DND-41 (cell line): ENCODE results near the gene CTNNA3.

Source experiments
- ATAC-seq: fragments of 200-7000 bp; cut with Tn5 transposase; 3 replicates; pipeline ENCODE4 v1.9.1; 2021; ENCODE audit warnings: low read depth; ENCODE audit not compliant: insufficient read depth
- DNase-seq: peaks from one replicate; pipeline ENCODE4 v3.0.0-alpha.2; 2020
- H2AFZ ChIP-seq: 2 replicates; pipeline ENCODE4 v1.6.0; 2012; ENCODE audit warnings: low read depth, low read length
- H3K27ac ChIP-seq: 2 replicates; pipeline ENCODE4 v1.5.1; 2012; ENCODE audit warnings: low read length, inconsistent platforms
- H3K27me3 ChIP-seq: fragments of 200-600 bp; sonication (generic); 2 replicates; pipeline ENCODE4 v1.6.0; 2012; ENCODE audit warnings: low read length, mild to moderate bottlenecking, inconsistent platforms; ENCODE audit not compliant: insufficient read depth, poor library complexity
- H3K36me3 ChIP-seq: 2 replicates; pipeline ENCODE4 v1.5.1; 2012; ENCODE audit warnings: low read length, inconsistent platforms; ENCODE audit not compliant: insufficient read depth
- H3K4me1 ChIP-seq: 2 replicates; pipeline ENCODE4 v1.5.1; 2012; ENCODE audit warnings: mild to moderate bottlenecking, low read length; ENCODE audit not compliant: insufficient read depth
- H3K4me2 ChIP-seq: 2 replicates; pipeline ENCODE4 v1.6.0; 2012; ENCODE audit warnings: mild to moderate bottlenecking, moderate library complexity, low read length, inconsistent platforms; ENCODE audit not compliant: insufficient read depth
- H3K4me3 ChIP-seq, 2 experiments: fragments of 200-600 bp in 1 of 2; shearing (Covaris generic) in 1 of 2; 2 replicates each; pipeline ENCODE4 v1.5.1; 2012 to 2016; ENCODE audit warnings: inconsistent platforms in 2 of 2, low read length in 2 of 2, mild to moderate bottlenecking in 2 of 2, low read depth in 1 of 2, moderate library complexity in 1 of 2
- H3K79me2 ChIP-seq: 2 replicates; pipeline ENCODE4 v1.6.0; 2012; ENCODE audit warnings: low read length, inconsistent platforms; ENCODE audit not compliant: insufficient read depth
- H3K9ac ChIP-seq: 2 replicates; pipeline ENCODE4 v1.6.0; 2012; ENCODE audit warnings: low read depth, mild to moderate bottlenecking, inconsistent platforms, low read length, moderate library complexity
- H3K9me3 ChIP-seq: 2 replicates; pipeline ENCODE4 v1.5.1; 2012; ENCODE audit warnings: low read length, moderate library complexity, mild to moderate bottlenecking, inconsistent platforms; ENCODE audit not compliant: insufficient read depth, severe bottlenecking
- H4K20me1 ChIP-seq: 2 replicates; pipeline ENCODE4 v1.6.0; 2012; ENCODE audit warnings: low read length; ENCODE audit not compliant: insufficient read depth
- EZH2 ChIP-seq: IDR thresholded peaks from 3 replicates; pipeline ENCODE4 v1.6.1; 2012; ENCODE audit warnings: borderline replicate concordance, low read depth, mild to moderate bottlenecking, moderate library complexity, low read length, inconsistent platforms; ENCODE audit not compliant: severe bottlenecking
- TF ChIP-seq, protein P1 (sequence below): IDR thresholded peaks from 2 replicates; pipeline ENCODE4 v1.5.1; 2012; ENCODE audit warnings: borderline replicate concordance, low read length, moderate library complexity, mild to moderate bottlenecking; ENCODE audit not compliant: poor library complexity, severe bottlenecking; ENCODE audit errors: extremely low read depth

Gene CTNNA3

GRCh38 chr10:66252986-66253385 lies 1443.0 kb downstream of the CTNNA3 start:
- ATAC-seq: no peak

DNA sequence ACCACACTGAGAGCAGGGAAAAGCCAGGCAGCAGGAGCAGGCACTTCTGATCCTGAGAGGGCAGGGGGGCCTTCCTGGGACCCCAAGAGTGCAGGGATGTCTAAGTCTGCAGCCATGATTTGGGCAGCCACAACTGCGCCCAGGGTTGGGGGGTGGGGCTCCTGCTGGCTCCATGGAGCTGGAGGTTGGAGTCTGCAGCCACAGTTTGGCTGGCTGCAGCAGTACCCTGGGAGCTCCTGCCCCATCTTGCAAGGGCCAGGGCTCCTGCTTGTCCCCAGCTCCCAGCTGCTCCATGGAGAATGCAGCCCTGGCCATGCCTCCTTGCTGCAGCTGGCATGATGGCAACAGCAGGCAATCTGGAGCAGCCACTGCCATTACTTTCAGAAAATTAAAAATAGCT lies 1449.8 kb downstream of the CTNNA3 start:
- H3K36me3 ChIP-seq: no peaks in the 10 kb centered on the region
- TF ChIP-seq, protein P1, sequence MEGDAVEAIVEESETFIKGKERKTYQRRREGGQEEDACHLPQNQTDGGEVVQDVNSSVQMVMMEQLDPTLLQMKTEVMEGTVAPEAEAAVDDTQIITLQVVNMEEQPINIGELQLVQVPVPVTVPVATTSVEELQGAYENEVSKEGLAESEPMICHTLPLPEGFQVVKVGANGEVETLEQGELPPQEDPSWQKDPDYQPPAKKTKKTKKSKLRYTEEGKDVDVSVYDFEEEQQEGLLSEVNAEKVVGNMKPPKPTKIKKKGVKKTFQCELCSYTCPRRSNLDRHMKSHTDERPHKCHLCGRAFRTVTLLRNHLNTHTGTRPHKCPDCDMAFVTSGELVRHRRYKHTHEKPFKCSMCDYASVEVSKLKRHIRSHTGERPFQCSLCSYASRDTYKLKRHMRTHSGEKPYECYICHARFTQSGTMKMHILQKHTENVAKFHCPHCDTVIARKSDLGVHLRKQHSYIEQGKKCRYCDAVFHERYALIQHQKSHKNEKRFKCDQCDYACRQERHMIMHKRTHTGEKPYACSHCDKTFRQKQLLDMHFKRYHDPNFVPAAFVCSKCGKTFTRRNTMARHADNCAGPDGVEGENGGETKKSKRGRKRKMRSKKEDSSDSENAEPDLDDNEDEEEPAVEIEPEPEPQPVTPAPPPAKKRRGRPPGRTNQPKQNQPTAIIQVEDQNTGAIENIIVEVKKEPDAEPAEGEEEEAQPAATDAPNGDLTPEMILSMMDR: no peak
- TF ChIP-seq EZH2: no peak
- no peaks in the 10 kb centered on the region for H3K27me3 ChIP-seq
- no peaks in the 10 kb centered on the region for H3K79me2 ChIP-seq
- no peak overlapping the region for H3K27ac ChIP-seq
- peaks cover 4% of the 10 kb centered on the region for H3K9me3 ChIP-seq
- no peak overlapping the region for H3K9ac ChIP-seq
- H3K4me1 ChIP-seq: no peaks in the 10 kb centered on the region
- no peak overlapping the region for H2AFZ ChIP-seq
- no peak overlapping the region for H3K4me3 ChIP-seq
- no peaks in the 10 kb centered on the region for H4K20me1 ChIP-seq
- H3K4me2 ChIP-seq: no peak overlapping the region
- DNase-seq: no peak
- ATAC-seq: no peak

More at GRCh38 chr10:66252986-66253385, 1443.0 kb downstream of the CTNNA3 start:
- H4K20me1 ChIP-seq: no peaks in the 10 kb centered on the region
- no peak overlapping the region for H3K4me2 ChIP-seq
- no peaks in the 10 kb centered on the region for H3K27me3 ChIP-seq
- H3K9me3 ChIP-seq: no peaks in the 10 kb centered on the region
- no peak overlapping the region for H3K4me3 ChIP-seq
- H3K27ac ChIP-seq: no peak overlapping the region
- no peak for TF ChIP-seq EZH2
- TF ChIP-seq, protein P1: no peak
- DNase-seq: no peak
- no peaks in the 10 kb centered on the region for H3K79me2 ChIP-seq
- H3K9ac ChIP-seq: no peak overlapping the region
- no peaks in the 10 kb centered on the region for H3K4me1 ChIP-seq
- no peaks in the 10 kb centered on the region for H3K36me3 ChIP-seq
- H2AFZ ChIP-seq: no peak overlapping the region

DNA sequence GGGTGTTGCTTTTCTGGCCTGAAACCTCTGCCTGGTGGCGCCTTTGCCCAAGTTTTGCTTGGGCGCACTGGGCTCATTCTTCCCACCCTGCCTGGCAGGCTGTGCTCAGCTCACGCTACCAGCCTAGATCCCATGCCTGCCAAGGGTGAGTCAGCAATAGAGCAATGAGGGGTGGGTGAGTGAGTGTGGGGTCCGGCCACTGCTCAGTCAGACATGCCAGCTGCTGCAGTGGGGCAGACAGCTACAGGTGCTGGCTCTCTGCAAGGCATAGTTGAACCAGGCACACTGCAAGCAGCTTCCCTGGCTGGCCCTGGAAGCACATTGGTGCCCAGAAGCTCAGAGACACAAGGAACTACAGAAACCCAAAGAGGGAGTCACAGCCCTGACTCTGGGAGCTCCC lies 1451.0 kb downstream of the CTNNA3 start:
- Histone ChIP-seq H2AFZ (no peak overlapping the region), H3K36me3 (no peaks in the 10 kb centered on the region), H3K27ac (no peak overlapping the region), H3K9ac (no peak overlapping the region), H3K9me3 (peaks cover 4% of the 10 kb centered on the region), H3K4me2 (no peak overlapping the region), H3K4me3 (no peak overlapping the region), H3K4me1 (no peaks in the 10 kb centered on the region), H4K20me1 (no peaks in the 10 kb centered on the region), H3K79me2 (no peaks in the 10 kb centered on the region), H3K27me3 (no peaks in the 10 kb centered on the region)
- DNase-seq (no peak), ATAC-seq (no peak)
- TF ChIP-seq, protein P1: no peak
- TF ChIP-seq EZH2: no peak

DNA sequence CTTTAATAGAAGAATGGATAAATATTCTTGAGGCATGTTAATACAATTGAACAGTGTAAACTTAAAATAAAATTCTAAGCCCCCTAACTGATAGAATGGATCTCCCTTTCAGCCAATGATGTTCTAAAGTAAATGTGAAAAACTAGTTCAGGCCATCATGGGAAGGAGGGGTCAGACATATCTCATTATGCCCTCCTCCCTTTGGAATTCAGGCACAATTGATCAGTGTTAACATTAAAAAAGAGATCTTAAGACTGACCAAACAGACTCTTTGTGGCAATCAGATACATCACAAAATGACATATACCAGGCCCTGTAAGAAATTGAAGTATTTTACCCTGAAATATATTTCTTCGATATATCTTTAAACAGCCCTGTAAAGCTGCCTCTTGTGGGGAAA lies 1453.1 kb downstream of the CTNNA3 start:
- no peak for ATAC-seq
- Histone ChIP-seq H2AFZ (no peak overlapping the region), H3K27me3 (no peaks in the 10 kb centered on the region), H3K4me3 (no peak overlapping the region), H3K79me2 (no peaks in the 10 kb centered on the region), H3K9me3 (peaks cover 4% of the 10 kb centered on the region), H3K4me2 (no peak overlapping the region), H3K36me3 (no peaks in the 10 kb centered on the region), H3K4me1 (no peaks in the 10 kb centered on the region), H3K9ac (no peak overlapping the region), H4K20me1 (no peaks in the 10 kb centered on the region), H3K27ac (no peak overlapping the region)
- TF ChIP-seq, protein P1: no peak
- TF ChIP-seq EZH2: no peak
- DNase-seq: no peak
